ENCODE measurements around the gene ZC3H12A. TPM values are rescaled to one million over a fixed set of nuclear protein-coding genes. Genes with fewer than 3 reads are reported as not detected.

ZC3H12A gene
- polyA plus RNA-seq, 4 donors = 1.9 to 2.6 (median 2.0) TPM

Other genes with a start within 250 kb of the ZC3H12A start
- 100 to 1,000 TPM in 3 of 4 donors, 10 to 100 TPM in 1; 89.5 to 109 (median 107) TPM for gene MEAF6, start 40.2 kb downstream of the ZC3H12A start, polyA plus RNA-seq (ENCODE audit: insufficient read length in 4 of 4)
- gene SNIP1, start 79.7 kb downstream of the ZC3H12A start, polyA plus RNA-seq (ENCODE audit: insufficient read length in 4 of 4) = 10 to 100 TPM; 12.3 to 14.6 (median 13.7) TPM
- gene DNALI1, start 82.4 kb downstream of the ZC3H12A start, polyA plus RNA-seq (ENCODE audit: insufficient read length in 4 of 4) = 10 to 100 TPM; 53.5 to 68.7 (median 63.5) TPM
- gene GNL2, start 121.4 kb downstream of the ZC3H12A start, polyA plus RNA-seq (ENCODE audit: insufficient read length in 4 of 4) = 10 to 100 TPM; 65.4 to 76.5 (median 69.3) TPM
- gene RSPO1, start 160.3 kb downstream of the ZC3H12A start, polyA plus RNA-seq (ENCODE audit: insufficient read length in 4 of 4) = 1 to 10 TPM; 4.0 to 7.6 (median 5.9) TPM
- 10 to 100 TPM; 15.9 to 17.6 (median 16.9) TPM for gene CDCA8, start 217.9 kb downstream of the ZC3H12A start, polyA plus RNA-seq (ENCODE audit: insufficient read length in 4 of 4)